T1000 (cell line): Measurements from ENCODE around the gene CDH18.
"Not testable (repeated sequence)": the region's sequence is repeated elsewhere in the genome, so short reads cannot be mapped to it uniquely, and the experiment has no call there.

Experiments used
- DNase-seq: peaks from one replicate; lab custom pipeline; 2025; ENCODE audit warnings: mixed read lengths; lab: John Stamatoyannopoulos, UW

Gene CDH18

GRCh38 chr5:19859020-19859419, 129.0 kb downstream of the CDH18 start:
- DNase-seq: no peak

- DNase-seq: no peak
These were observed 132.1 kb downstream of the CDH18 start for GRCh38 chr5:19855931-19856330.

GRCh38 chr5:19855453-19855852, 132.5 kb downstream of the CDH18 start:
- DNase-seq: no peak

- no peak for DNase-seq
These were observed 133.0 kb downstream of the CDH18 start for GRCh38 chr5:19855031-19855430.

- DNase-seq: no peak
These were observed 134.3 kb downstream of the CDH18 start for GRCh38 chr5:19853616-19854240.

- no peak for DNase-seq
These were observed 150.3 kb downstream of the CDH18 start for GRCh38 chr5:19837536-19838174.

- no peak for DNase-seq
These were observed 152.6 kb downstream of the CDH18 start for GRCh38 chr5:19835442-19835841.

- not testable (repeated sequence) for DNase-seq
These were observed 175.3 kb downstream of the CDH18 start for GRCh38 chr5:19812720-19813119.

GRCh38 chr5:19806756-19807155, 181.2 kb downstream of the CDH18 start:
- no peak for DNase-seq

- DNase-seq: no peak
These were observed 185.3 kb downstream of the CDH18 start for GRCh38 chr5:19802686-19803085.

- DNase-seq: no peak
These were observed 192.8 kb downstream of the CDH18 start for GRCh38 chr5:19795218-19795617.

GRCh38 chr5:19790829-19791466, 197.1 kb downstream of the CDH18 start:
- no peak for DNase-seq

GRCh38 chr5:19782566-19782965, 205.4 kb downstream of the CDH18 start:
- DNase-seq: no peak

GRCh38 chr5:19777363-19777762, 210.6 kb downstream of the CDH18 start:
- no peak for DNase-seq

- not testable (repeated sequence) for DNase-seq
These were observed 211.1 kb downstream of the CDH18 start for GRCh38 chr5:19776886-19777285.

- DNase-seq: no peak
These were observed 216.7 kb downstream of the CDH18 start for GRCh38 chr5:19771174-19771835.

- DNase-seq: no peak
These were observed 217.6 kb downstream of the CDH18 start for GRCh38 chr5:19770396-19770795.

- DNase-seq: no peak
These were observed 220.0 kb downstream of the CDH18 start for GRCh38 chr5:19767987-19768386.

GRCh38 chr5:19753579-19753978, 234.4 kb downstream of the CDH18 start:
- no peak for DNase-seq

- DNase-seq: no peak
These were observed 236.7 kb downstream of the CDH18 start for GRCh38 chr5:19751326-19751725.

- no peak for DNase-seq
These were observed 242.8 kb downstream of the CDH18 start for GRCh38 chr5:19745247-19745646.

GRCh38 chr5:19739671-19740070, 248.3 kb downstream of the CDH18 start:
- no peak for DNase-seq

GRCh38 chr5:19734776-19735175, 253.2 kb downstream of the CDH18 start:
- no peak for DNase-seq
